Breast epithelium (tissue), 3 donors: Measurements from ENCODE around the gene GRB2.

Source experiments
- CTCF ChIP-seq, 3 donors: fragments of 450-650 bp; IDR thresholded peaks; one replicate each; pipeline ENCODE4 v1.5.1; 2016 to 2017; ENCODE audit warnings: antibody characterized with exemption in 3 of 3, mild to moderate bottlenecking in 3 of 3, moderate library complexity in 3 of 3
- POLR2AphosphoS5 ChIP-seq, 3 donors: sonication (generic); formaldehyde crosslinking; IDR thresholded peaks; one replicate each; pipeline ENCODE4 v1.6.1; 2017; ENCODE audit warnings: antibody characterized with exemption in 3 of 3

GRCh38 chr17:75285123-75285522, 120.4 kb downstream of the GRB2 start:
- TF ChIP-seq CTCF (IDR thresholded peaks at IDR 0.05): no peak
- TF ChIP-seq POLR2AphosphoS5 (IDR thresholded peaks at IDR 0.05): no peak
